ENCODE measurements around the gene CEACAM8.

Gene CEACAM8

GRCh38 chr19:42531313-42531712 is 63.4 kb downstream of the CEACAM8 start:
- Histone ChIP-seq H3K36me3 (ENCODE audit: control insufficient read depth in 2 of 2, insufficient read depth in 1 of 2, low read length in 2 of 2) (no peaks in the 10 kb centered on the region), H3K9me3 (ENCODE audit: control insufficient read depth, insufficient read depth, low read depth, low read length) (no peaks in the 10 kb centered on the region), H3K4me1 (ENCODE audit: control insufficient read depth, insufficient read depth, low read length) (no peaks in the 10 kb centered on the region), H3K27ac (ENCODE audit: extremely low read depth, low read depth, low read length) (no peak overlapping the region), H3K4me3 (ENCODE audit: low read depth, low read length) (no peak overlapping the region)
- POLR2A ChIA-PET, result no interaction called here
- CTCF ChIA-PET, result interaction anchor here (0.6 to 13.2 kb wide), 13 partner anchors 11 to 93 kb away, joined by 3 to 209 read pairs (median 4); partner anchors contain the start of genes CEACAM8 and CXCL17
- TF ChIP-seq OSR2 (tag by site-specific recombination; IDR thresholded peaks at IDR 0.05), result no peak
- 0 out of 2 replicates have a peak, but pooled peaks have one; percentile 13 for TF ChIP-seq PRDM1 (tag by site-specific recombination; IDR thresholded peaks at IDR 0.05)

All from HEK293 (cell line).